Bronchial epithelial cell (primary cell): ENCODE data around the gene MRPL40. TPM values are rescaled to one million over a fixed set of nuclear protein-coding genes. Genes with fewer than 3 reads are reported as not detected.

Source experiments
- DNase-seq: peaks from one replicate; pipeline ENCODE4 v3.0.0-alpha.2; 2010; ENCODE audit warnings: low read depth
- FAIRE-seq: peaks from 2 replicates; lab custom pipeline; 2011; peaks lifted over from hg19 to GRCh38; lab: Jason Lieb, UNC
- H3K27me3 ChIP-seq: 2 replicates; pipeline ENCODE4 v1.5.1; 2011; ENCODE audit warnings: low read length; ENCODE audit not compliant: control insufficient read depth, insufficient read depth
- H3K36me3 ChIP-seq: 2 replicates; pipeline ENCODE4 v1.5.1; 2011; ENCODE audit warnings: low read length; ENCODE audit not compliant: control insufficient read depth, insufficient read depth
- H3K4me3 ChIP-seq: 2 replicates; pipeline ENCODE4 v1.5.1; 2011; ENCODE audit warnings: mild to moderate bottlenecking, low read depth, low read length, control low read depth
- total RNA-seq: library from RNA; depleted of rRNA; stranded (reverse); fragments of >200 nt; gene quantifications from 2 replicates; pipeline ENCODE4 v1.2.1, GENCODE V29; 2014
- TF ChIP-seq, protein P1 (sequence below): IDR thresholded peaks from 2 replicates; pipeline ENCODE4 v1.5.1; 2011; ENCODE audit warnings: mild to moderate bottlenecking, moderate library complexity, low read length, control low read depth, inconsistent platforms; ENCODE audit not compliant: insufficient read depth, severe bottlenecking

The MRPL40 gene
- total RNA-seq, 1 donor from 2014 or later, result 60.8 TPM

GRCh38 chr22:19455585-19456370 lies 23.4 kb downstream of the MRPL40 start:
- TF ChIP-seq, protein P1, sequence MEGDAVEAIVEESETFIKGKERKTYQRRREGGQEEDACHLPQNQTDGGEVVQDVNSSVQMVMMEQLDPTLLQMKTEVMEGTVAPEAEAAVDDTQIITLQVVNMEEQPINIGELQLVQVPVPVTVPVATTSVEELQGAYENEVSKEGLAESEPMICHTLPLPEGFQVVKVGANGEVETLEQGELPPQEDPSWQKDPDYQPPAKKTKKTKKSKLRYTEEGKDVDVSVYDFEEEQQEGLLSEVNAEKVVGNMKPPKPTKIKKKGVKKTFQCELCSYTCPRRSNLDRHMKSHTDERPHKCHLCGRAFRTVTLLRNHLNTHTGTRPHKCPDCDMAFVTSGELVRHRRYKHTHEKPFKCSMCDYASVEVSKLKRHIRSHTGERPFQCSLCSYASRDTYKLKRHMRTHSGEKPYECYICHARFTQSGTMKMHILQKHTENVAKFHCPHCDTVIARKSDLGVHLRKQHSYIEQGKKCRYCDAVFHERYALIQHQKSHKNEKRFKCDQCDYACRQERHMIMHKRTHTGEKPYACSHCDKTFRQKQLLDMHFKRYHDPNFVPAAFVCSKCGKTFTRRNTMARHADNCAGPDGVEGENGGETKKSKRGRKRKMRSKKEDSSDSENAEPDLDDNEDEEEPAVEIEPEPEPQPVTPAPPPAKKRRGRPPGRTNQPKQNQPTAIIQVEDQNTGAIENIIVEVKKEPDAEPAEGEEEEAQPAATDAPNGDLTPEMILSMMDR, result no peak
- FAIRE-seq, result no peak
- no peak for DNase-seq
- H3K27me3 ChIP-seq, result no peaks in the 10 kb centered on the region
- peaks cover 30% of the 10 kb centered on the region for H3K36me3 ChIP-seq
- H3K4me3 ChIP-seq, result no peak overlapping the region

GRCh38 chr22:19456541-19456940 lies 24.2 kb downstream of the MRPL40 start:
- H3K27me3 ChIP-seq, result no peaks in the 10 kb centered on the region
- H3K4me3 ChIP-seq, result no peak overlapping the region
- DNase-seq (no peak), FAIRE-seq (no peak)
- TF ChIP-seq, protein P1, result no peak
- peaks cover 29% of the 10 kb centered on the region for H3K36me3 ChIP-seq

DNA sequence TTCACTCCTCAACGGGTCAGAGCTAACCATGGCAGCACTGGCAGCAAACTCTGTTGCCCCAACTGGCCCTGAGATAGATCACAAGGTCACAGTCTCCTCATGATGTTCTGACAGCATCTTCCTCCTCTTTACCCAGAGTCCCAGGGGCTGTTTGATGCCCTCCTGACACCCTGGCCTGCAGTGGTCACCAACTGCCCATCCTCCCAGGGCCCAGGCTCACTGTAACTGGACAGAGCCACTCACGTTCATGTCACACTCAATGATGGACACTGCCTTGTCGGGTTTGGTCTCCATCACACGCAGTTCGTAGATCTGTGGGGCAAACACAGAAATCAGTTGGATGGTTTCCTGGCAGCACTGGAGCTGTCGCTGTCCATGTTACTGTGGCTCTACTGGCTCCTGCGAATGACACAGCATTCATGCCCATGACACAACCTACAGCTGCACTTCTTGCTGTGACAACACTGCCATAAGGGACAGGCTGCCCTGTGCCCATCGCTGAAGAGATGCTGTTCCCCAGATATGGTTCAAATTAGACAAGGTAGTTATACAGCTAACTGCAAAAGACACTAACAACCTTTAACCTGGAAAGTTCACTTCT lies 25.6 kb downstream of the MRPL40 start:
- TF ChIP-seq, protein P1, result no peak
- no peak for FAIRE-seq
- no peak for DNase-seq

DNA sequence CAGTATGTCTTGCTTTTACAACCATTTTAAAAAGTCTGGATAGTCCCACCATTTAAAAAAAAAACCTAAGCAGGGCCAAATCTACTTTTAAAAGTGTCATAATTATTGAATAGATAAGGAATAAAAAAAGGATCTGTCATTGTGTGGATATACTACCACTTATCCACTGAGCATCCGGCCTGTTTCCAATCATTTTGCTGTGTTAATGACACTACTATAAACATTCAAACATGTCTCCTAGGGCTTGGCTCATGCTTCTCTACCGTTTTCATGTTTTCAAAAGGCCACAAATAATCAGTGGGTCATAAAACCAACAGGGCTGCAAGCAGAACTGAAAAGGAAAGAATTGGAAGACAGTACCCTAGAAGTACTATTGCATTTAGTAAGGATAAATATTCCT lies 27.7 kb downstream of the MRPL40 start:
- no peak for FAIRE-seq

More for the DNA sequence above, 25.6 kb downstream of the MRPL40 start:
- Histone ChIP-seq H3K4me3 (no peak overlapping the region), H3K36me3 (peaks cover 27% of the 10 kb centered on the region), H3K27me3 (no peaks in the 10 kb centered on the region)

GRCh38 chr22:19461506-19461905 lies 29.2 kb downstream of the MRPL40 start:
- FAIRE-seq (no peak), DNase-seq (no peak)
- no peaks in the 10 kb centered on the region for H3K27me3 ChIP-seq
- TF ChIP-seq, protein P1, result no peak
- H3K4me3 ChIP-seq, result no peak overlapping the region
- H3K36me3 ChIP-seq, result peaks cover 23% of the 10 kb centered on the region

More for the DNA sequence above, 27.7 kb downstream of the MRPL40 start:
- TF ChIP-seq, protein P1, result no peak
- no peaks in the 10 kb centered on the region for H3K27me3 ChIP-seq
- H3K36me3 ChIP-seq, result peaks cover 26% of the 10 kb centered on the region
- no peak for DNase-seq
- no peak overlapping the region for H3K4me3 ChIP-seq
